HG03025 (cell line): ENCODE measurements around the gene NDUFS2.

Experiments used
- ATAC-seq: cut with Tn5 transposase; IDR thresholded peaks from one replicate; pipeline ENCODE4 v1.9.1; 2021; ENCODE audit warnings: mild to moderate bottlenecking, moderate library complexity; ENCODE audit not compliant: unreplicated experiment, low FRiP score

The NDUFS2 gene

DNA sequence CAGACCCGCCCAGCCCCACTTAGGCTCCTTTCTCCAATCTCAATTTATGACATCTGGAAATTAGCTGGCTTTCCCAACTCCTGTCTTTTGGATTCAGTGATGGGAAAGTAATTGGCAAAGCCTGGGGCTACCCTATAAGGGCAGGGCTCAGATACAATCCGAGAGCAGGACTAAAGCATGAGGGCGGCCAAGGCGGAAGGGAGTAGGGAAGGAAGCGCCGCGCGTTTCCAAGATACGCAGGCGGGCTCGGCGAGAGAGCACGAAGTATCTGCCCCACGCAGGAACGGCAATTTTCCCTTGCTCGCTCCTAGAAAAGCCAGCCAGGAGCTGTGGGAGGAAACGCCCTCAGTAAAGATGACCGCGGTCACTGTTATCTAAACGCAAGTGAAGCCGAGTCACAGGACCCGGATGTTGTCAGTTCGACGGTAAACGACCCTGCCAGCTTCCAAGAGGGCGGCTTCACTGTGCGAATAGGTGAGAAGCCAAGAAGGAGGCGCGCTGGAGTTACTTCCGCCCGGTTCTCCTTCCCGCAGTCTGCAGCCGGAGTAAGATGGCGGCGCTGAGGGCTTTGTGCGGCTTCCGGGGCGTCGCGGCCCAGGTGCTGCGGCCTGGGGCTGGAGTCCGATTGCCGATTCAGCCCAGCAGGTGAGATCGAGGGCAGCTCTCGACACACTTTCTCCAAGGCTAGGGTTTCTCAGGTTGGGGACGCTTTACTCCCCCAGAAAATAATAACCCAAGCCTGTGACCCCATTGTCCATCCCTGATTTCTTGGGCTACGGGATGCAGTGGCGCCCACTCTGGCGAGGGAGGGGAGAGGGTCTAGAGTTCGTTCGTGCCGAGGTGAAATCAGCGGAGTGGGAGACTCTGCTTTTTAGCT lies at the start of gene NDUFS2:
NDUFS2 (plus strand) TSS at position 532 of the 877 bp plus-strand sequence; CDS start at position 551, 19 bp downstream.
- peak; percentile 97 for ATAC-seq

DNA sequence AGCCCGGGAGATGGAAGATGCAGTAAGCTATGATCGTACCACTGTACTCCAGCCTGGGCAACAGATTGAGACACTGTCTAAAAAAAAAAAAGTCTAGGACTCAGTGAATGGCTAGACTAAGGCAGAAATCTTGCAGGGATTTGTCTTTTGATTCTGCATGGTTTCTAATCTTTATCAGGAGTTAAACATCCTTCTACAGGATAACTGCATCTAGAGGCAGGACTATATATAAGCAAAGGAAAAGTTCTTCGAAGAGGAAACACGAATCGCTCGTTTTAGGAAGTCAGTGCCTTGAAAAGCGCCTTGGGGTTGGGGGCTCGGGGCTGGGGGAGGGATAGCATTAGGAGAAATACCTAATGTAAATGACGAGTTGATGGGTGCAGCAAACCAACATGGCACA lies 49.0 kb upstream of the NDUFS2 start:
- ATAC-seq, result no peak

DNA sequence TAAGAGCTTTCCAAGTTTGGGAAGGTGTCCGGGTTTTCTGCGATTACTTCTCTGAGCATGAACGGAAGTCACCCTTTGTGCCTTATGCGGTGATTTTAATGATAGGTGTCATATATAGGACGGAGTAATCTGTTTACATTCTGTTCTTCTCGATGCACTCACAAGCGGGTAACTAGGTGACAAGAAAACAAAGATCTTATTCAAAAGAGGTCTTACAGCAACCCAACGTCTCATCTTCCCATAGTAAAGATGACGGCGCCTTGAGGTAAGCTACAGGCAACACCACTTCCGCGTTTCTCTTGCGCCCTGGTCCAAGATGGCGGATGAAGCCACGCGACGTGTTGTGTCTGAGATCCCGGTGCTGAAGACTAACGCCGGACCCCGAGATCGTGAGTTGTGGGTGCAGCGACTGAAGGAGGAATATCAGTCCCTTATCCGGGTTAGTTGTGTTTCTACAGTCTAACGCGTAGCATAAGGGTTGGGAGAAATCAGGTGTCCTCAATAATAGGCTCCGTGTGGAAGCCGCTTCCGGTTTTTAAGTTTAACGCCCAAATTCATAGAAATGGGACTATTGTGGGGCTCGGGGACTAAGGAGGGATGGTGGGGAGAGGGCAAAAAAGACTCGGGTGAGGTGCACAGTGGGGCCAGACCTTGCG lies 48.4 kb upstream of the NDUFS2 start, which contains the start of gene UFC1:
UFC1 (plus strand) TSS at position 297 of the 656 bp plus-strand sequence; CDS start at position 317, 20 bp downstream.
- no peak for ATAC-seq

DNA sequence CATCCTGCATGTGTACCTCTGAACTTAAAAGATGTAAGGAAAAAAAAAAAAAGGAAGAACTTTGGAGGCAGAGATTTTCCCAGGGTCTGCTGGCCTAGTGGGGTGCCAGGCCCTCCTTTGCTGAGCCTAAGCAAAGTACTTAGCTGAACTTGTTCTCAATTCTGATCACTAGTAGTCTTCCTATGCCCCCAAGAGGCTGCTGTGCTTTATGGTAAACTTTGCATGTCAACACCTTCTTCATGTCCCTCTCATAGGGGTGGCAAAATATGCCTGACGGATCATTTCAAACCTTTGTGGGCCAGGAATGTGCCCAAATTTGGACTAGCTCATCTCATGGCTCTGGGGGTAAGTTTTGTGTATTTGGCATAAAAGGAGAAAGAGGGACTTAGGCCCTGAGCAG lies 44.3 kb upstream of the NDUFS2 start:
- no peak for ATAC-seq

DNA sequence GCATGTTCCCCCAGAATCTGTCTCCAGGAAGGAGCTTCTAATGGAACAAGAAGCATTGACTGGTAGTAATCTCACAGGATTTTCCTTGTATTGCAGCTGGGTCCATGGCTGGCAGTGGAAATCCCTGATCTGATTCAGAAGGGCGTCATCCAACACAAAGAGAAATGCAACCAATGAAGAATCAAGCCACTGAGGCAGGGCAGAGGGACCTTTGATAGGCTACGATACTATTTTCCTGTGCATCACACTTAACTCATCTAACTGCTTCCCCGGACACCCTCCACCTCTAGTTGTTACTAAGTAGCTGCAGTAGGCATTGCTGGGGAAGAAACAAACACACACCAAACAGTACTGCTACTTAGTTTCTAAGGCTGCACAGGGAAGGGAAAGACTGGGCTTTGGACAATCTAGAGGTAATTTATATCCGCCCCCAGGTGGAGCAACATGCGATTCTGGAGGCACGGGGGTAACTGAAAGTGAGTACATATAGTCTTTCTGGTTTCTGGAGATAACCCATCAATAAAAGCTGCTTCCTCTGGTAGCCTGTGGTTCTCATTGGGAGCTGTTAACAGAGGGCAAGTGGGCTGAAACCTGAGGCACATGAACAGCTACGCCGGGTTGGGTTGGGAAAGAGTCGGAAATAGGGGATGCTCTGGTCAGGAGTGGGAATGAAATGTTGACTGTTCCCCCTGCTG lies 43.7 kb upstream of the NDUFS2 start:
- ATAC-seq, result no peak

DNA sequence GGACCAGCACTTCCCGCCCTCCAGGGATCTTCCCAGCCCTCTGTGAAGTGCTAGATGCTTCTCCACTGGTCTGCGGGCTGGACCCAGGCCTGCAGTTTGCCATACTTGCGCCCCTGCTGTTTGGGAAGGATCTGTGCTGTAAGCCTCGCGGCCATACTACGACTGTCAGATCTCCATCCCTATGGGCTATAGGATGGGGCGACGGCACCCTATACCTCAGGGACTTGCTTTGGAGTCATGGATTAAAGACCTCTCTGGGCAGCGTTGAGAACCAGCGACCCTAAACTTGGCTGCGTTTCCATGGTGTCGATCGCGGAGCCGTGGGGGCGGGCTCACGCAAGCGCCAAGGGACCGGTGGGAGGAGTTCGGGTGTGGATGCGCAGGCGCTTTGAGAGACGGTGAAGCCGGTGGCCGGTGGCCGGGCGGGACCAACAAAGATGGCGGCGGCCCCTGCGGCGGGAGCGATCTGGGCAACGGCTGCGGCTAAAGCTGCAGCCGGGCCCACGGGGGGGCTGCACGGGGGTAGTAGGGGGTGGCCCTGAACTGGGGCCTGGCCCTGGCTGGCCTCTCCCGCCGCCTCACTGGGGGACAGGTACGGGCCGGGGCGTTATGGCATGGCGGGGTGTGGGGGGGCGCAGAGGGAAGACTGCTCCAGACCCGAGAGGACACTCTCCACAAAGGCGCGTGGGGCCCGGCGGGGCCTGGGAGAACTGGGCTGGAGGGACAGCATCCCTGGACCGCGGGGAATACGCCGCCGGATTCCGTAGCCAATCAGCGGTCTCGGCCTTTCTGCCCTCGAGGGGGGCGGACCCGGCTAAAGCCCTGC lies 42.9 kb upstream of the NDUFS2 start, which contains the start of gene USP21:
USP21 (plus strand) TSS at position 414 of the 826 bp plus-strand sequence. CDS start 1,141 bp downstream, outside the sequence.
- ATAC-seq, result peak; percentile 76

DNA sequence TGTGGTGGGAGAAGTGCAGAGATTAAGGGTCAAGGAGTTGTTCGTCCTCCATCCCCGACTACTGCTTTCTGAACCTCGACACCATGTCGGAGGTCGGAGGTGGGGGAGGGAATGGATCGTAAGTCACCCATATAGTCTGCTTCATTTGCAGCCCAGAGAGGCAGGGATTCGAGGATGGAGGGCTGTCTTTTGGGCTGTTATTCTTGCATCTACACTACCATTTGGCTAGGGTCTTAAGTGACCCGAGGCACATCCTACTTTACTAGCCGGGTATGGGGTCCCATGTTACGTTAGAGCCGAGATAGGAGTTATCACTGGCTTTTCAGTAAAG lies 42.3 kb upstream of the NDUFS2 start:
- ATAC-seq, result no peak

DNA sequence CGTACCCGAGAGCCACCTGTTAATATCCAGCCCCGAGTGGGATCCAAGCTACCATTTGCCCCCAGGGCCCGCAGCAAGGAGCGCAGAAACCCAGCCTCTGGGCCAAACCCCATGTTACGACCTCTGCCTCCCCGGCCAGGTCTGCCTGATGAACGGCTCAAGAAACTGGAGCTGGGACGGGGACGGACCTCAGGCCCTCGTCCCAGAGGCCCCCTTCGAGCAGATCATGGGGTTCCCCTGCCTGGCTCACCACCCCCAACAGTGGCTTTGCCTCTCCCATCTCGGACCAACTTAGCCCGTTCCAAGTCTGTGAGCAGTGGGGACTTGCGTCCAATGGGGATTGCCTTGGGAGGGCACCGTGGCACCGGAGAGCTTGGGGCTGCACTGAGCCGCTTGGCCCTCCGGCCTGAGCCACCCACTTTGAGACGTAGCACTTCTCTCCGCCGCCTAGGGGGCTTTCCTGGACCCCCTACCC lies 41.5 kb upstream of the NDUFS2 start:
- no peak for ATAC-seq

DNA sequence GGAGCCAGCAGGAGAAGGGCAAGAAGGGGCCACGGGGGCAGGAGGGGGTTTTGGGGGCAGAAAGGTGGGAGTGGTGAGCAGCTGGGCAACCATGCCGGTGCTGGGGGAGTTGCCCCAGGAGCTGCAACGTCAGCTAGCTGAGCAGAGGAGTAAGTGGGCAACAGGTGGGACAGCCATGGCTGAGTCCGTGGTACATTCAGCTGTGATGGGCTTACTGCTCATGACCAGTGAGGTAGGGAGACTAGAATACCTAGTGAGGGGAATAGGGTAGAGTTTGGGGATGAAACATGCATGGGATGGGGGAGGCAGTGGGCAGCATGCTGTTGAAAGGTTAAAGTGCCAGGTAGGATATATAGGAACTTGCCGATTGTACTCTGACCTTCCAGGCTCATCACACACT lies 40.5 kb upstream of the NDUFS2 start:
- ATAC-seq, result no peak

DNA sequence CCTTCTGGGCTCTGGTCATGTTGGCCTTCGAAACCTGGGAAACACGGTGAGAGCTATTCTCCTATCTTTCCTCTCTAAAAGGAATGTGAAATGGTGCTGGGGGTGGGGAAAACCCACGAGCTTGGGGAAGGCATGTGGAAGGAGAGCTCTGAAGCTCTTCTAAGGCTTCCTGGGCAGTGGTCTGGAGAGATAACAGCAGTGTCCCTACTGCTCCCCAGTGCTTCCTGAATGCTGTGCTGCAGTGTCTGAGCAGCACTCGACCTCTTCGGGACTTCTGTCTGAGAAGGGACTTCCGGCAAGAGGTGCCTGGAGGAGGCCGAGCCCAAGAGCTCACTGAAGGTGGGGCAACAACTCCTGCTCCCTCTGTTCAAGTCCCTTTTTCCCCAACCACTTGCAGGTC lies 40.1 kb upstream of the NDUFS2 start:
- no peak for ATAC-seq

DNA sequence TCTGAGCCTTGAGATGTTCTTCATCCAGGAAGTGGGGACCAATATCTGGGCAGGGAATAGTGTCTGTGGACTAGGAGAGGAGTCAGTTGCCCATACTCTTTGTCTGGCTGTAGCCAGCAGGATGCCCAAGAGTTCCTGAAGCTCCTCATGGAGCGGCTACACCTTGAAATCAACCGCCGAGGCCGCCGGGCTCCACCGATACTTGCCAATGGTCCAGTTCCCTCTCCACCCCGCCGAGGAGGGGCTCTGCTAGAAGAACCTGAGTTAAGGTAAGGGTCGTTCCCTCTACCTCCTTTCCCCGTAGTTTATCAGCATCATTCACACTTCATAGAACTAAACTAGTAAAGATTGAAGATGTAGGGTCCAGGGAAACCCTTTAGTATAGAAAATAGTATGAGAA lies 39.4 kb upstream of the NDUFS2 start:
- ATAC-seq, result no peak

DNA sequence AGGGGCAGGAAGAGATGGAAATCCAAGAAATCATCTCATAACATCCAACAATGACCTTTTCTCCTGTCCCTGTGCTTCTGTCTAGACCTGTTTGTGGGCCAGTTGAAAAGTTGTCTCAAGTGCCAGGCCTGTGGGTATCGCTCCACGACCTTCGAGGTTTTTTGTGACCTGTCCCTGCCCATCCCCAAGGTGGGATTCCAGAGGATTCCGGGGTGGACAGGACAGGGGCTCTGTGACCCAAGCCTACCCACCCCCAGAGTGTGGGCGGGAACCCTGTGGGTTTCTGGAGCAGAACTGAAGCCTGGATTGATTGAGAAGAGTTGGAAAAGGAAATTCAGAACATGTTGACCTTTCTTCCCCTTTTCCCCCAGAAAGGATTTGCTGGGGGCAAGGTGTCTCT lies 38.4 kb upstream of the NDUFS2 start:
- no peak for ATAC-seq

DNA sequence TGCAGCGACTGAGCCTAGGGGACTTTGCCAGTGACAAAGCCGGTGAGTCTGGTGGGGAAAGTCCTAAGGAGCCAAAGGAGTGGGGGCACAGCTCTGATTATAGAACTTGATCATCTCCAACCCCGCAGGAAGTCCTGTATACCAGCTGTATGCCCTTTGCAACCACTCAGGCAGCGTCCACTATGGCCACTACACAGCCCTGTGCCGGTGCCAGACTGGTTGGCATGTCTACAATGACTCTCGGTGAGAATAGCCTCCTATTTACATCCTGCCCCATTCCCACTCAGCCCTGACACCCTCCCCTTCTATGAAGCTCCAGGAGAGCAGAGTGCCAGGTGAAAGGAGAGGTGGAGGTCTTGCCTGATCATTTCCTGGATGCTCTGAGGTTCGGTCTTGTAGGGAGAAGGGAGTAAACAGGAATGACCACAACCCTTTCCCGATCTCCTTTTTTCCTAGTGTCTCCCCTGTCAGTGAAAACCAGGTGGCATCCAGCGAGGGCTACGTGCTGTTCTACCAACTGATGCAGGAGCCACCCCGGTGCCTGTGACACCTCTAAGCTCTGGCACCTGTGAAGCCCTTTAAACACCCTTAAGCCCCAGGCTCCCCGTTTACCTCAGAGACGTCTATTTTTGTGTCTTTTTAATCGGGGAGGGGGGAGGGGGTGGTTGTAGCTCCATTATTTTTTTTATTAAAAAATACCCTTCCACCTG lies 37.1 kb upstream of the NDUFS2 start:
- ATAC-seq, result no peak

DNA sequence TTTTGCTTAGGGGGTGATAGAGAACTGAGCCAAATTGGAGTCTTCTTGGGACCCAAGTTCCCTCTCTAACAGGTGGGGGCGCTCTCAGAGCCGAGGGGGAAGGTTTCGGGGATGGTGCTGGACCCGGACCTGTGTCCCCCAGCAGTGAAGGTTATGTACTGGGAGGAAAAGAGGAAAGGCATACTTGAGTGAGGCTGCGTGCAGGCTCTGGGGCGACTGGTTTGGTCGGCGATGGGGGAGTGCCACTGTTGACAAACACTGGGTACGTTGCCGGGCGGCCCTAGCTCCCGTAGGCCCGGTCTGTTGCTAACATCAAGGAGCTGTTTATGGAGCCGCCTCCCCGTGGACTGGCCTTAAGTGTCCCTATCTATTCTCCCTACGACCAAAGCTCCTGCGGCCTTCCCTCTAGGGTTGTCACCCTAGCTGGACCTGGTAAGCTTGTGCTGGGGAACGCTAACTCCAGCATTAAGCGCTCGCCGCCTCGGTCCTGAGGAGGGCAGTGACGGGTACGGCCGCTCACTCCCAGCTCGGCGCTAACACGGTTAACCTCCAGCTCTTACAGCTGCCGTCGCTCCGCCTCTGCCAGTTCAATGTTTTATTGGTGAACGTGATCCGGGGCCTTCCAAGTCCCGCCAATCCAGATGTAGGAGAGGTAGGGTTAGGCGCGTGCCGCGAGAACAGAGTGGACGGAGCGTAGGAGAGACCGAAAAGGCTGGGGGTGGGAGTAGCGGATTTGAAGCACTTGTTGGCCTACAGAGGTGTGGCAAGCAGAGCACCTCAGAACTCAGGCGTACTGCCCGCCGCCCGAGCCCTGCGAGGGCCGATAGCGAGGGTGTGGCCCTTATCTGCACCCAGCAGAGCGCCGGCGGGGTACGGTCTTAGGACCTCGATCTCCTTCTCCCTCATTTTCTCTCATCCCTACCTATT lies 36.2 kb upstream of the NDUFS2 start, which contains the start of gene PPOX:
PPOX (plus strand) TSS at position 685 of the 927 bp plus-strand sequence. CDS start 422 bp downstream, outside the sequence.
- ATAC-seq, result peak; percentile 92

DNA sequence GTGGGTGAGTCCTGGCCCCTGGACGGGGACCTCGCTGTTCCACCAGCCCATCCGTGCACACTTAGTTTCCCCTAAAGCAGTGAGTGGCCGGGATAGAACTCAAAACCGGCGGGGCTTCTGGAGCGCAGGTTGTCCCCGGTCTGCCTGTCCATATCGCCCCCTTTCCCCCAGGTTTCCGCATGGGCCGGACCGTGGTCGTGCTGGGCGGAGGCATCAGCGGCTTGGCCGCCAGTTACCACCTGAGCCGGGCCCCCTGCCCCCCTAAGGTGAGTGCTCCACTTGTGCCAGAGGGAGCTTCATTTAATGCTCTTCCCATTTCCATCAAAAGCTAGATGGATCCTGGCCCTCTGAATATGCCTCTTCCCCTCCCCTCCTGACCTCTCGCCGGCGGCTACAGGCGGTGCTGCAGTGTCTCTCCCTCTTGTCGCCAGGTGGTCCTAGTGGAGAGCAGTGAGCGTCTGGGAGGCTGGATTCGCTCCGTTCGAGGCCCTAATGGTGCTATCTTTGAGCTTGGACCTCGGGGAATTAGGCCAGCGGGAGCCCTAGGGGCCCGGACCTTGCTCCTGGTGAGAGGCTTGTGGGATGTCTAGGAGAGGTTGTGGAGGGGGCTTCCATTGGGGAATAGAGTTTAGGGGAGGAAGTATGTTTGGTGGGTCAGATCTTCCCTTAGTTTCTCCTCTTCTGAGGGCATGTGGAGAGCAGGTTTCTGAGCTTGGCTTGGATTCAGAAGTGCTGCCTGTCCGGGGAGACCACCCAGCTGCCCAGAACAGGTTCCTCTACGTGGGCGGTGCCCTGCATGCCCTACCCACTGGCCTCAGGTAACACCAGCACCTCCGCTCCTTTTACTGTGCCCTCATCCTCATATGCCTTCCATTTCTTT lies 35.3 kb upstream of the NDUFS2 start:
- no peak for ATAC-seq

DNA sequence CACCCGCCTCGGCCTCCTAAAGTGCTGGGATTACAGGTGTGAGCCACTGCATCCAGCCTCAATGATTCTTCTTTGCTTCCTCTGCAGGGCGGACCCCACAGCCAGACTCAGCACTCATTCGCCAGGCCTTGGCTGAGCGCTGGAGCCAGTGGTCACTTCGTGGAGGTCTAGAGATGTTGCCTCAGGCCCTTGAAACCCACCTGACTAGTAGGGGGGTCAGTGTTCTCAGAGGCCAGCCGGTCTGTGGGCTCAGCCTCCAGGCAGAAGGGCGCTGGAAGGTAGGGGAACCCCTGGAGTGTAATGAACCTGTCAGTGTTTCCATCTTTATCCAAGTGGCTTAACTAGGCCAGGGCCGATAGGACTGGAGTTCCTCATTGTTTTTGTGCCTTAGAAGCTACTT lies 33.3 kb upstream of the NDUFS2 start:
- ATAC-seq, result no peak

DNA sequence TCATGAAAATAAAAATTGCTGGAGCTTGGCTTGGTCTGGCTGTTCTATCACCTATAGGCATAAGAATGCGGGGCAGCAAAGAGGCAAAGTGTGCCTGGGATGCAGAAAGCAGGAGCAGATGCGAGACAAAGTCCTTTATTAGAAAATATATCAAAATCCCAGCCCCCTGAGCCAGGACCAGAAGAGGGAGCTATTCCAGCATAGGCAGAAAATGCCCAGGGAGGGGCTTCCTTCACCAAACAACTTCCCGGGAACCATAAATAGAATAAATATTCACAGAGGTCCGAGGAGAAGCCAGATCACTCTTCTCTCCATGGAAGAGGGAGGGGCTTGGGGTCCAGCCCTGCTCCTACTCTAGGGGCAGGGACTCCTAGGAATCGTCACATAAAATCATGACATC lies 31.0 kb upstream of the NDUFS2 start:
- ATAC-seq, result no peak
